ENCODE results near the gene SPAG9.

DNA sequence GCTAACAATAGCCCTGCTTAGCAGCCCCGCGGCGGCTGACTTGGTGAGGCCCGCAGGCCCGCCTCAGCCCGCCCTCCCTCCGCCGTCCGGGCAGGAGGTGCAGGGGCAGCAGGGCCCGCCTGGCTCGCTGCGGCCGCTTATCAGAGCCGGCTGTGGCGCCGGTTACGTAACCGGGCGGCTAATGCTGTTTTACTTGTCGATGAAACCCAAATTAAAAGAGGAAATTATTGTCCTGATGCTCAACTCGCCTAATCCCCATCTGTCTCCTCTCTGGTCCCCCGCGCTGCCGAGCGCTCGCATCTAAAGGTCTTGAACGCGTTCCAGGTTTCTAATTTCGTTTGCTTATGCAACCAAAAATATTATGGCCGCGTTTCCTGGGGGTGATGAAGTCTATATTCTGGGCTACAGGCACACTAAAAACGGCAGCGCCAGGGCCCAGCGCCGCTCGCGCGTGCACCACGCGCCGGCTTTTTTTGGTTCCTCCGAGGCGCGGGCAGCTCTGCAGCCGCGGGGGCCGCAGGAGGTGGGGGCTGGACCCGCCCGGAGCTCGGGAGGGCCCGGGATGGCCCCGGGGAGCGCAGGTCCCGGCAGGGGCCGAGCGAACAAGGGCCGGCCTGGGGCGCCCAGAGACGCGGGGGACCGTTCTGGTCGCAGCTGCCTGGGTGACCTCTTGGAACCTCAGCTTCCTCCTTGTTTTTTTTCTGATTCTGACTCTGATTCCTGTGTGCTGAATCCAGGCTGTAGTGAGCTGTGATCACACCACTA is 189.3 kb downstream of the SPAG9 start:
- TF ChIP-seq POLR2AphosphoS5 (IDR thresholded peaks at IDR 0.05; ENCODE audit: borderline replicate concordance, low read depth, low read length) (no peak), EZH2 (IDR thresholded peaks at IDR 0.05) (no peak), FOXP2 (optimal IDR thresholded peaks at IDR 0.05; ENCODE audit: control extremely low read depth, extremely low read length, insufficient read depth) (no peak)
